Measurements from ENCODE around the gene GADD45A.

- TF ChIP-seq CTCF (IDR thresholded peaks at IDR 0.05) = no peak
- TF ChIP-seq ZFX (IDR thresholded peaks at IDR 0.05; ENCODE audit: borderline replicate concordance) = no peak
These were observed 3.7 kb downstream of the GADD45A start for GRCh38 chr1:67688526-67689219.
